HG03064 (cell line): ENCODE results near the gene DOCK1.

ENCODE experiments used
- ATAC-seq: cut with Tn5 transposase; IDR thresholded peaks from one replicate; pipeline ENCODE4 v1.9.1; 2021; ENCODE audit warnings: low read depth; ENCODE audit not compliant: unreplicated experiment

The DOCK1 gene

GRCh38 chr10:127125331-127125730 lies 220.1 kb downstream of the DOCK1 start:
- no peak for ATAC-seq

- no peak for ATAC-seq
Observed at GRCh38 chr10:127127822-127128221, 222.6 kb downstream of the DOCK1 start.

- no peak for ATAC-seq
Observed at GRCh38 chr10:127129104-127129503, 223.9 kb downstream of the DOCK1 start.

- no peak for ATAC-seq
Observed at GRCh38 chr10:127132451-127132850, 227.2 kb downstream of the DOCK1 start.

GRCh38 chr10:127133225-127133624 lies 228.0 kb downstream of the DOCK1 start:
- ATAC-seq, result no peak

- no peak for ATAC-seq
Observed at GRCh38 chr10:127133672-127134500, 228.7 kb downstream of the DOCK1 start.

- no peak for ATAC-seq
Observed at GRCh38 chr10:127135844-127136577, 230.8 kb downstream of the DOCK1 start.

GRCh38 chr10:127137391-127137790 lies 232.2 kb downstream of the DOCK1 start:
- ATAC-seq, result no peak

- no peak for ATAC-seq
Observed at GRCh38 chr10:127142136-127142535, 236.9 kb downstream of the DOCK1 start.

- no peak for ATAC-seq
Observed at GRCh38 chr10:127142856-127143255, 237.6 kb downstream of the DOCK1 start.

- ATAC-seq, result no peak
Observed at GRCh38 chr10:127145173-127145572, 239.9 kb downstream of the DOCK1 start.

- no peak for ATAC-seq
Observed at GRCh38 chr10:127146661-127147060, 241.4 kb downstream of the DOCK1 start.

GRCh38 chr10:127148066-127148932 lies 243.1 kb downstream of the DOCK1 start:
- ATAC-seq, result no peak

- no peak for ATAC-seq
Observed at GRCh38 chr10:127148933-127149220, 243.6 kb downstream of the DOCK1 start.

GRCh38 chr10:127149501-127150081 lies 244.4 kb downstream of the DOCK1 start:
- no peak for ATAC-seq

GRCh38 chr10:127150136-127150535 lies 244.9 kb downstream of the DOCK1 start:
- no peak for ATAC-seq

- no peak for ATAC-seq
Observed at GRCh38 chr10:127151541-127151940, 246.3 kb downstream of the DOCK1 start.

GRCh38 chr10:127151981-127152699 lies 246.9 kb downstream of the DOCK1 start:
- ATAC-seq, result no peak

- ATAC-seq, result no peak
Observed at GRCh38 chr10:127153181-127153580, 248.0 kb downstream of the DOCK1 start.
